Measurements from ENCODE around the gene MPZL2. TPM values are rescaled to one million over a fixed set of nuclear protein-coding genes. Genes with fewer than 3 reads are reported as not detected.

The MPZL2 gene
- total RNA-seq, 1 donor from 2014 or later, result 22.4 TPM

- DNase-seq (ENCODE audit: low spot score, unreplicated experiment), result no peak
- Mint-ChIP-seq H3K27me3 (no peaks in the 10 kb centered on the region), H3K9me3 (ENCODE audit: low read depth) (peaks cover 5% of the 10 kb centered on the region), H3K27ac (no peak overlapping the region), H3K4me1 (ENCODE audit: low read depth) (peaks cover 26% of the 10 kb centered on the region), H3K36me3 (ENCODE audit: insufficient read depth) (no peaks in the 10 kb centered on the region), H3K4me3 (ENCODE audit: low read depth) (no peak overlapping the region)
- TF ChIP-seq, protein P1, sequence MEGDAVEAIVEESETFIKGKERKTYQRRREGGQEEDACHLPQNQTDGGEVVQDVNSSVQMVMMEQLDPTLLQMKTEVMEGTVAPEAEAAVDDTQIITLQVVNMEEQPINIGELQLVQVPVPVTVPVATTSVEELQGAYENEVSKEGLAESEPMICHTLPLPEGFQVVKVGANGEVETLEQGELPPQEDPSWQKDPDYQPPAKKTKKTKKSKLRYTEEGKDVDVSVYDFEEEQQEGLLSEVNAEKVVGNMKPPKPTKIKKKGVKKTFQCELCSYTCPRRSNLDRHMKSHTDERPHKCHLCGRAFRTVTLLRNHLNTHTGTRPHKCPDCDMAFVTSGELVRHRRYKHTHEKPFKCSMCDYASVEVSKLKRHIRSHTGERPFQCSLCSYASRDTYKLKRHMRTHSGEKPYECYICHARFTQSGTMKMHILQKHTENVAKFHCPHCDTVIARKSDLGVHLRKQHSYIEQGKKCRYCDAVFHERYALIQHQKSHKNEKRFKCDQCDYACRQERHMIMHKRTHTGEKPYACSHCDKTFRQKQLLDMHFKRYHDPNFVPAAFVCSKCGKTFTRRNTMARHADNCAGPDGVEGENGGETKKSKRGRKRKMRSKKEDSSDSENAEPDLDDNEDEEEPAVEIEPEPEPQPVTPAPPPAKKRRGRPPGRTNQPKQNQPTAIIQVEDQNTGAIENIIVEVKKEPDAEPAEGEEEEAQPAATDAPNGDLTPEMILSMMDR (IDR thresholded peaks at IDR 0.05; ENCODE audit: unreplicated experiment), result no peak
These were observed 47.2 kb downstream of the MPZL2 start for GRCh38 chr11:118216621-118217481.

GRCh38 chr11:118215765-118216164 is 48.3 kb downstream of the MPZL2 start:
- H3K27me3 Mint-ChIP-seq, result no peaks in the 10 kb centered on the region
- no peaks in the 10 kb centered on the region for H3K36me3 Mint-ChIP-seq (ENCODE audit: insufficient read depth)
- peaks cover 5% of the 10 kb centered on the region for H3K9me3 Mint-ChIP-seq (ENCODE audit: low read depth)
- DNase-seq (ENCODE audit: low spot score, unreplicated experiment), result no peak
- peaks cover 28% of the 10 kb centered on the region for H3K4me1 Mint-ChIP-seq (ENCODE audit: low read depth)
- TF ChIP-seq, protein P1 (IDR thresholded peaks at IDR 0.05; ENCODE audit: unreplicated experiment), result no peak
- H3K27ac Mint-ChIP-seq, result no peak overlapping the region
- no peak overlapping the region for H3K4me3 Mint-ChIP-seq (ENCODE audit: low read depth)

GRCh38 chr11:118215262-118215661 is 48.8 kb downstream of the MPZL2 start:
- peaks cover 28% of the 10 kb centered on the region for H3K4me1 Mint-ChIP-seq (ENCODE audit: low read depth)

GRCh38 chr11:118214210-118214914 is 49.7 kb downstream of the MPZL2 start:
- H3K4me1 Mint-ChIP-seq (ENCODE audit: low read depth), result peaks cover 26% of the 10 kb centered on the region
- H3K27me3 Mint-ChIP-seq, result no peaks in the 10 kb centered on the region
- H3K36me3 Mint-ChIP-seq (ENCODE audit: insufficient read depth), result no peaks in the 10 kb centered on the region
- TF ChIP-seq, protein P1 (IDR thresholded peaks at IDR 0.05; ENCODE audit: unreplicated experiment), result no peak
- peak overlapping the region; percentile 47 for H3K27ac Mint-ChIP-seq
- peaks cover 5% of the 10 kb centered on the region for H3K9me3 Mint-ChIP-seq (ENCODE audit: low read depth)
- DNase-seq (ENCODE audit: low spot score, unreplicated experiment), result no peak
- H3K4me3 Mint-ChIP-seq (ENCODE audit: low read depth), result no peak overlapping the region

More at GRCh38 chr11:118215262-118215661, 48.8 kb downstream of the MPZL2 start:
- Mint-ChIP-seq H3K36me3 (ENCODE audit: insufficient read depth) (no peaks in the 10 kb centered on the region), H3K9me3 (ENCODE audit: low read depth) (peaks cover 5% of the 10 kb centered on the region), H3K4me3 (ENCODE audit: low read depth) (no peak overlapping the region), H3K27me3 (no peaks in the 10 kb centered on the region), H3K27ac (no peak overlapping the region)
- no peak for DNase-seq (ENCODE audit: low spot score, unreplicated experiment)
- TF ChIP-seq, protein P1 (IDR thresholded peaks at IDR 0.05; ENCODE audit: unreplicated experiment), result no peak

DNA sequence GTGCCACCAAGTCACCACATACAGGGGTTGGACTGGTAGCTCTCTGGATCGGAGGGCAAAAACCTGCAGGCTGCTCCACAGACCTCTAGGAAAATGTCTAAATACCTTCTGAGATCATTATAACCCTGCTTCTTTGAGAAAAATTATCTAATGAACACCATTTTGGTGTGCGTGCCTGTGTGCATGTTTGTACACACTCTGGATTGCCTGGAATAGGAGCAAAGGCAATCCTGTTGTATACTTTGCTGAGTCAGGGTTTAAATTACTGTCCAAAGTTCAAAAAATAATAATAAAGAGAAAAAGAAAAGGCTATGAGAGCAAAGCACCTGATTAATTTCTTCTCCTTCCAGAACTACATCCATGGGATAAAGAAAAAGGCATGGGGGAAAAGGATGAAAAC is 50.3 kb downstream of the MPZL2 start:
- TF ChIP-seq, protein P1 (IDR thresholded peaks at IDR 0.05; ENCODE audit: unreplicated experiment), result no peak
- DNase-seq (ENCODE audit: low spot score, unreplicated experiment), result no peak
- no peak overlapping the region for H3K27ac Mint-ChIP-seq
- H3K27me3 Mint-ChIP-seq, result no peaks in the 10 kb centered on the region
- H3K9me3 Mint-ChIP-seq (ENCODE audit: low read depth), result peaks cover 5% of the 10 kb centered on the region
- H3K4me1 Mint-ChIP-seq (ENCODE audit: low read depth), result peaks cover 24% of the 10 kb centered on the region
- no peaks in the 10 kb centered on the region for H3K36me3 Mint-ChIP-seq (ENCODE audit: insufficient read depth)
- no peak overlapping the region for H3K4me3 Mint-ChIP-seq (ENCODE audit: low read depth)
